MM.1S (cell line): ENCODE measurements around the gene CDC14A.

Experiments used
- CTCF ChIP-seq: fragments of 300-600 bp; sonication (generic); IDR thresholded peaks from 2 replicates; pipeline ENCODE4 v1.5.1; 2016; ENCODE audit warnings: antibody characterized with exemption, low read length, mixed read lengths
- EZH2 ChIP-seq: fragments of 300-600 bp; sonication (generic); optimal IDR thresholded peaks from 2 replicates; pipeline ENCODE3; 2017; ENCODE audit warnings: low read depth, mild to moderate bottlenecking, antibody characterized with exemption, low read length, mixed read lengths
- EZH2phosphoT487 ChIP-seq: fragments of 300-600 bp; sonication (generic); IDR thresholded peaks from 2 replicates; pipeline ENCODE4 v1.6.1; 2018; ENCODE audit warnings: antibody characterized with exemption, low read length

GRCh38 chr1:100354971-100355394 lies 2.7 kb downstream of the CDC14A start:
- no peak for TF ChIP-seq CTCF
- no peak for TF ChIP-seq EZH2phosphoT487
- TF ChIP-seq EZH2, result no peak
